Caco-2 (cell line): ENCODE data around the gene TCF15. TPM values are rescaled to one million over a fixed set of nuclear protein-coding genes. Genes with fewer than 3 reads are reported as not detected.

Source experiments
- BruUV-seq: library from RNA; stranded (reverse); fragments of 400-500 nt; replicated peaks from 2 replicates; lab custom pipeline; 2021; lab: Mats Ljungman, UMichigan
- CTCF ChIA-PET: fragments of 300-600 bp; sonication (Branson Sonifier 250); formaldehyde crosslinking; loops from one replicate; lab custom pipeline; 2022; ENCODE audit warnings: antibody characterized with exemption; lab: Charles Lee
- POLR2A ChIA-PET: fragments of 300-600 bp; sonication (Branson Sonifier 250); formaldehyde crosslinking; loops from one replicate; lab custom pipeline; 2022; ENCODE audit warnings: antibody characterized with exemption; lab: Charles Lee
- DNase-seq, 2 experiments: peaks; one replicate each; pipeline versions ENCODE4 v3.0.0 to v3.0.0-alpha.2; 2020 to 2022
- H3K27me3 ChIP-seq: replicated peaks from 2 replicates; pipeline ENCODE4 v1.6.0; 2011; ENCODE audit warnings: low read length; ENCODE audit not compliant: control insufficient read depth, insufficient read depth
- H3K36me3 ChIP-seq: 2 replicates; pipeline ENCODE4 v1.5.1; 2011; ENCODE audit warnings: low read length; ENCODE audit not compliant: control insufficient read depth, insufficient read depth
- H3K4me1 ChIP-seq: fragments of 250-450 bp; sonication (Bioruptor Pico); 2 replicates; pipeline ENCODE4 v1.5.1; 2020; ENCODE audit warnings: mild to moderate bottlenecking
- H3K4me3 ChIP-seq: 2 replicates; pipeline ENCODE4 v1.5.1; 2011; ENCODE audit warnings: low read depth, mild to moderate bottlenecking, control low read depth, low read length
- H3K9me3 ChIP-seq: fragments of 250-450 bp; sonication (Bioruptor Pico); 2 replicates; pipeline ENCODE4 v1.5.1; 2020; ENCODE audit warnings: mild to moderate bottlenecking, moderate library complexity
- H3K27ac Mint-ChIP-seq: one replicate; pipeline ENCODE4 v1.8.0; 2022; ENCODE audit warnings: mixed read lengths; ENCODE audit not compliant: unreplicated experiment
- H3K27me3 Mint-ChIP-seq: one replicate; pipeline ENCODE4 v1.8.0; 2022; ENCODE audit warnings: mixed read lengths; ENCODE audit not compliant: insufficient read depth, unreplicated experiment
- H3K36me3 Mint-ChIP-seq: one replicate; pipeline ENCODE4 v1.8.0; 2022; ENCODE audit warnings: mild to moderate bottlenecking, mixed read lengths; ENCODE audit not compliant: insufficient read depth, unreplicated experiment
- H3K4me1 Mint-ChIP-seq: one replicate; pipeline ENCODE4 v1.8.0; 2022; ENCODE audit warnings: low read depth, mixed read lengths; ENCODE audit not compliant: unreplicated experiment
- H3K4me3 Mint-ChIP-seq: one replicate; pipeline ENCODE4 v1.8.0; 2022; ENCODE audit warnings: mild to moderate bottlenecking, moderate library complexity, mixed read lengths; ENCODE audit not compliant: unreplicated experiment
- H3K9me3 Mint-ChIP-seq: one replicate; pipeline ENCODE4 v1.8.0; 2022; ENCODE audit warnings: mixed read lengths; ENCODE audit not compliant: unreplicated experiment
- intact Hi-C: fragments of 100-400 bp; cut with micrococcal nuclease; formaldehyde crosslinking; loops from one replicate; pipeline ENCODE4 v1.10.0; 2022; ENCODE audit not compliant: unreplicated experiment
- total RNA-seq: library from RNA; stranded (reverse); gene quantifications from 2 replicates; pipeline ENCODE4 v1.2.3, GENCODE V29; 2022
- TF ChIP-seq, protein P1 (sequence below), 2 experiments: fragments of 200-600 bp in 1 of 2; IDR thresholded peaks; 1 replicate in 1 of 2; 2 replicates in 1 of 2; pipeline versions ENCODE4 v1.5.1 to v1.8.0; 2011 to 2022; ENCODE audit warnings: antibody characterized with exemption in 1 of 2, control low read depth in 1 of 2, inconsistent platforms in 1 of 2, low read depth in 1 of 2, low read length in 1 of 2, mild to moderate bottlenecking in 1 of 2, moderate library complexity in 1 of 2; ENCODE audit not compliant: insufficient read depth in 1 of 2, severe bottlenecking in 1 of 2, unreplicated experiment in 1 of 2

The TCF15 gene
- total RNA-seq, 1 experiment from 2014 or later = not detected

DNA sequence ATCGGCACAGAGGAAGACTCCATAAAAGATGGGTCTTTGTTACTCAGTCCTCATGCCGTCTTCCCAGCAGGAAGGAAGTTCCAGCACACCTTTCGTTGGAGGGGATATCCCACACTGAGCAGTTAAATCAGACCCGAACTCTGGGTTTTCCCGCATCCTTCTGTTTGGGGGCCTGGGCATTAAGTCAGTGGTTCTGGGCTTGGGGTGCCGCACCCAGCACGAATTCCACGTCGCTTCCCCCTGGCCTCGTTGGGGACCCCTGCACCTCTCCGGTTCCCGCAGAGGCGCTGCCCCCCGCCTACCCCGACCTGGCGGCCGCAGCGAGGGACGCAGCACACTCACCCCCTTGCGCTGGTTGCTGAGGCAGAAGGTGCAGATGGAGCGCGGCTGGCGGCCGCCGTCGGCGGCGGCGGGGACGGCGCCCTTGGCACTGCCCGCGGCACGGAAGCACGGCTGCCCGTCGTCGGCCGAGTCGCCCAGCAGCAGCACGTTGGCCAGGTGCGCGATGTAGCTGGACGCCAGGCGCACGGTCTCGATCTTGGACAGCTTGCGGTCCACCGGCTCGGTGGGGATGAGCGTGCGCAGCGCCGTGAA, 641 bp downstream of the TCF15 start:
- CTCF ChIA-PET = no interaction called here
- H3K27me3 ChIP-seq = no peaks in the 10 kb centered on the region

DNA sequence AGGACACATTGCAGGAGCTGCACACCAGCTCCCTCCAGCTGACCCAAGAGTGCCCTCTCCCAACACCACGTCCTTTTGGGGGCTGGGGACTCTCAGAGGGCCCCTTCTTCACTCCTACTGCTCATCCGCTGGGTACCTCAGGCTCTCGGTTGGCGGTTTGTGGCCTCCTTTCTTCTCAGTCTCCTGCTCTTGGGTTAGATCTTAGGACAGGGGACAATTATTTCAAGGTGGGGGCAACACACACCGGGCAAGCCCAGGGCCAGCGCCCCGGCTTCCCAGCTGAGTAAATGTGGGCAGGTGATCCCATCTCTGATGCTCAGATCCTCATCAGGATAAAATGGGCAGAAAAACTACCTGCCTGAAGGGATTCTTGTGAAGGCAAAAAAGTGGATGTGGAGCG, 1.1 kb downstream of the TCF15 start:
- Mint-ChIP-seq H3K27me3 (no peaks in the 10 kb centered on the region), H3K9me3 (no peaks in the 10 kb centered on the region), H3K27ac (no peak overlapping the region), H3K4me3 (no peak overlapping the region), H3K4me1 (peaks cover 6% of the 10 kb centered on the region), H3K36me3 (no peaks in the 10 kb centered on the region)
- no TSS peak for BruUV-seq
- TF ChIP-seq, protein P1, sequence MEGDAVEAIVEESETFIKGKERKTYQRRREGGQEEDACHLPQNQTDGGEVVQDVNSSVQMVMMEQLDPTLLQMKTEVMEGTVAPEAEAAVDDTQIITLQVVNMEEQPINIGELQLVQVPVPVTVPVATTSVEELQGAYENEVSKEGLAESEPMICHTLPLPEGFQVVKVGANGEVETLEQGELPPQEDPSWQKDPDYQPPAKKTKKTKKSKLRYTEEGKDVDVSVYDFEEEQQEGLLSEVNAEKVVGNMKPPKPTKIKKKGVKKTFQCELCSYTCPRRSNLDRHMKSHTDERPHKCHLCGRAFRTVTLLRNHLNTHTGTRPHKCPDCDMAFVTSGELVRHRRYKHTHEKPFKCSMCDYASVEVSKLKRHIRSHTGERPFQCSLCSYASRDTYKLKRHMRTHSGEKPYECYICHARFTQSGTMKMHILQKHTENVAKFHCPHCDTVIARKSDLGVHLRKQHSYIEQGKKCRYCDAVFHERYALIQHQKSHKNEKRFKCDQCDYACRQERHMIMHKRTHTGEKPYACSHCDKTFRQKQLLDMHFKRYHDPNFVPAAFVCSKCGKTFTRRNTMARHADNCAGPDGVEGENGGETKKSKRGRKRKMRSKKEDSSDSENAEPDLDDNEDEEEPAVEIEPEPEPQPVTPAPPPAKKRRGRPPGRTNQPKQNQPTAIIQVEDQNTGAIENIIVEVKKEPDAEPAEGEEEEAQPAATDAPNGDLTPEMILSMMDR (IDR thresholded peaks at IDR 0.05; ENCODE audit: insufficient read depth in 1 of 2, low read depth in 1 of 2, low read length in 1 of 2, severe bottlenecking in 1 of 2, unreplicated experiment in 1 of 2) = no peak
- DNase-seq = no peak
- CTCF ChIA-PET = no interaction called here
- Histone ChIP-seq H3K4me1 (peaks cover 8% of the 10 kb centered on the region), H3K4me3 (no peak overlapping the region), H3K9me3 (no peaks in the 10 kb centered on the region), H3K27me3 (no peaks in the 10 kb centered on the region), H3K36me3 (no peaks in the 10 kb centered on the region)
- POLR2A ChIA-PET = no interaction called here
- intact Hi-C loops = no loop called here

More for the DNA sequence above, 641 bp downstream of the TCF15 start:
- H3K27ac Mint-ChIP-seq = no peak overlapping the region
- peaks cover 8% of the 10 kb centered on the region for H3K4me1 ChIP-seq
- intact Hi-C loops = no loop called here
- H3K9me3 ChIP-seq = no peaks in the 10 kb centered on the region
- H3K4me3 Mint-ChIP-seq = no peak overlapping the region
- no peaks in the 10 kb centered on the region for H3K36me3 ChIP-seq
- H3K4me1 Mint-ChIP-seq = peaks cover 6% of the 10 kb centered on the region
- H3K36me3 Mint-ChIP-seq = no peaks in the 10 kb centered on the region
- BruUV-seq = no TSS peak
- POLR2A ChIA-PET = no interaction called here
- DNase-seq = no peak
- TF ChIP-seq, protein P1 (IDR thresholded peaks at IDR 0.05; ENCODE audit: insufficient read depth in 1 of 2, low read depth in 1 of 2, low read length in 1 of 2, severe bottlenecking in 1 of 2, unreplicated experiment in 1 of 2) = no peak
- H3K4me3 ChIP-seq = no peak overlapping the region
- no peaks in the 10 kb centered on the region for H3K9me3 Mint-ChIP-seq
- no peaks in the 10 kb centered on the region for H3K27me3 Mint-ChIP-seq

DNA sequence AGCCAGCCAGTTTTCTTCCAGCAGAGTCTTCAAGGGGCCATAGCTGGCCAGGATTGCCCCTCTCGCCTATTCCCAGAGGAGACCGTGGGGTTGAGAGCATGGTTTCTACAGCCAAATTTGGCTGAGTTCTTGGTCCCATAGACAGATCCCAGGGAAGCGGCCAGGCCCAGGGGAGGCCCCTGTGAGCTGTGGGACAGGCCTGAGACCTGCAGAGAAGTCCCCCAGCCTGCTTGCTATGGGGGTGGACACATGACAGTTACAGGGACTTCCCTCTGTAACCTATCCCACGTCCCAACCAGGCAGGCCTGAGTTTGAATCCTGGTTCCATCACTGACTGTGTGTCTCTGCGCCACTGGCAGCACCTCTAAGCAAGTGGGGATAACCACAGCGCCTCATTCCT, 2.6 kb downstream of the TCF15 start:
- Histone ChIP-seq H3K9me3 (no peaks in the 10 kb centered on the region), H3K4me3 (no peak overlapping the region), H3K36me3 (no peaks in the 10 kb centered on the region), H3K27me3 (no peaks in the 10 kb centered on the region), H3K4me1 (peaks cover 8% of the 10 kb centered on the region)
- POLR2A ChIA-PET = no interaction called here
- intact Hi-C loops = no loop called here
- no peak for DNase-seq
- no TSS peak for BruUV-seq
- CTCF ChIA-PET = no interaction called here
- H3K27ac Mint-ChIP-seq = no peak overlapping the region
- peaks cover 2% of the 10 kb centered on the region for H3K4me1 Mint-ChIP-seq
- TF ChIP-seq, protein P1 (IDR thresholded peaks at IDR 0.05; ENCODE audit: insufficient read depth in 1 of 2, low read depth in 1 of 2, low read length in 1 of 2, severe bottlenecking in 1 of 2, unreplicated experiment in 1 of 2) = no peak
- no peaks in the 10 kb centered on the region for H3K27me3 Mint-ChIP-seq
- no peaks in the 10 kb centered on the region for H3K9me3 Mint-ChIP-seq
- no peaks in the 10 kb centered on the region for H3K36me3 Mint-ChIP-seq
- no peak overlapping the region for H3K4me3 Mint-ChIP-seq
